Loucy (cell line): Measurements from ENCODE around the gene VDAC1.

Experiments
- H2AFZ ChIP-seq: fragments of 200-600 bp; sonication (generic); 2 replicates; pipeline ENCODE4 v1.6.0; 2016; ENCODE audit warnings: antibody characterized with exemption, mild to moderate bottlenecking, low read length, moderate library complexity
- H3F3A ChIP-seq: fragments of 200-600 bp; 2 replicates; pipeline ENCODE4 v1.6.0; 2016; ENCODE audit warnings: antibody characterized with exemption, low read depth, mild to moderate bottlenecking
- H3K27me3 ChIP-seq: fragments of 200-600 bp; sonication (generic); 2 replicates; pipeline ENCODE4 v1.6.1; 2014; ENCODE audit warnings: low read length, mild to moderate bottlenecking; ENCODE audit not compliant: insufficient read depth, poor library complexity, severe bottlenecking
- H3K36me3 ChIP-seq: fragments of 200-600 bp; sonication (generic); 2 replicates; pipeline ENCODE4 v1.6.1; 2016; ENCODE audit warnings: low read length; ENCODE audit not compliant: insufficient read depth
- H3K4me1 ChIP-seq: fragments of 200-600 bp; sonication (generic); 2 replicates; pipeline ENCODE4 v1.5.1; 2014; ENCODE audit warnings: low read length, mild to moderate bottlenecking; ENCODE audit not compliant: insufficient read depth, poor library complexity, severe bottlenecking
- H3K4me2 ChIP-seq: fragments of 200-600 bp; sonication (generic); 2 replicates; pipeline ENCODE4 v1.6.0; 2014; ENCODE audit warnings: antibody characterized with exemption, low read length, low read depth, mild to moderate bottlenecking; ENCODE audit not compliant: poor library complexity, severe bottlenecking
- H3K4me3 ChIP-seq: fragments of 200-600 bp; sonication (generic); 2 replicates; pipeline ENCODE4 v1.5.1; 2014; ENCODE audit warnings: low read length, mild to moderate bottlenecking, mixed read lengths; ENCODE audit not compliant: poor library complexity, severe bottlenecking
- H3K79me2 ChIP-seq: fragments of 200-600 bp; sonication (generic); 2 replicates; pipeline ENCODE4 v1.6.1; 2014; ENCODE audit warnings: low read length; ENCODE audit not compliant: insufficient read depth
- H3K9ac ChIP-seq: fragments of 200-600 bp; sonication (generic); 2 replicates; pipeline ENCODE4 v1.6.0; 2014; ENCODE audit warnings: mild to moderate bottlenecking, low read depth, low read length, moderate library complexity; ENCODE audit not compliant: poor library complexity, severe bottlenecking
- H3K9me2 ChIP-seq: fragments of 200-600 bp; sonication (generic); replicated peaks from 2 replicates; pipeline ENCODE4 v1.6.1; 2016; ENCODE audit warnings: low read depth, low read length, mixed read lengths
- H3K9me3 ChIP-seq: fragments of 200-600 bp; sonication (generic); 2 replicates; pipeline ENCODE4 v1.6.1; 2014; ENCODE audit warnings: mild to moderate bottlenecking, antibody characterized with exemption, low read length, low read depth; ENCODE audit not compliant: insufficient read depth
- H4K20me1 ChIP-seq: fragments of 200-600 bp; sonication (generic); 2 replicates; pipeline ENCODE4 v1.6.0; 2014; ENCODE audit warnings: antibody characterized with exemption, low read length, mild to moderate bottlenecking; ENCODE audit not compliant: insufficient read depth, poor library complexity, severe bottlenecking
- CTCF ChIP-seq: fragments of 200-600 bp; sonication (generic); conservative IDR thresholded peaks from 2 replicates; pipeline ENCODE4 v1.5.1; 2014; ENCODE audit warnings: mild to moderate bottlenecking, antibody characterized with exemption, low read length
- EZH2phosphoT487 ChIP-seq: fragments of 200-600 bp; IDR thresholded peaks from 2 replicates; pipeline ENCODE4 v1.6.1; 2018; ENCODE audit warnings: antibody characterized with exemption, mild to moderate bottlenecking, moderate library complexity, borderline replicate concordance

VDAC1 gene

GRCh38 chr5:133943475-133943817 lies 61.3 kb downstream of the VDAC1 start:
- Histone ChIP-seq H4K20me1 (no peaks in the 10 kb centered on the region), H3K4me2 (no peak overlapping the region), H3K4me1 (no peaks in the 10 kb centered on the region), H3K79me2 (no peaks in the 10 kb centered on the region), H3K4me3 (no peak overlapping the region), H3K9me2 (no peaks in the 10 kb centered on the region), H3F3A (no peaks in the 10 kb centered on the region), H3K27me3 (no peaks in the 10 kb centered on the region), H3K36me3 (no peaks in the 10 kb centered on the region), H3K9me3 (no peaks in the 10 kb centered on the region), H3K9ac (no peak overlapping the region), H2AFZ (no peak overlapping the region)
- TF ChIP-seq EZH2phosphoT487 (no peak), CTCF (no peak)

GRCh38 chr5:133942614-133943474 lies 61.9 kb downstream of the VDAC1 start:
- no peaks in the 10 kb centered on the region for H3K79me2 ChIP-seq
- H4K20me1 ChIP-seq = no peaks in the 10 kb centered on the region
- H3K9me3 ChIP-seq = no peaks in the 10 kb centered on the region
- no peak overlapping the region for H3K9ac ChIP-seq
- H3K4me3 ChIP-seq = no peak overlapping the region
- TF ChIP-seq CTCF (no peak), EZH2phosphoT487 (no peak)
- H3K4me1 ChIP-seq = no peaks in the 10 kb centered on the region
- no peak overlapping the region for H2AFZ ChIP-seq
- H3K27me3 ChIP-seq = no peaks in the 10 kb centered on the region
- no peaks in the 10 kb centered on the region for H3K9me2 ChIP-seq
- H3F3A ChIP-seq = no peaks in the 10 kb centered on the region
- no peak overlapping the region for H3K4me2 ChIP-seq
- H3K36me3 ChIP-seq = no peaks in the 10 kb centered on the region

- no peaks in the 10 kb centered on the region for H3K9me2 ChIP-seq
- H3K9ac ChIP-seq = no peak overlapping the region
- no peaks in the 10 kb centered on the region for H3K79me2 ChIP-seq
- no peak overlapping the region for H3K4me3 ChIP-seq
- no peak overlapping the region for H3K4me2 ChIP-seq
- H3F3A ChIP-seq = no peaks in the 10 kb centered on the region
- H4K20me1 ChIP-seq = no peaks in the 10 kb centered on the region
- TF ChIP-seq EZH2phosphoT487 (no peak), CTCF (no peak)
- H3K9me3 ChIP-seq = no peaks in the 10 kb centered on the region
- H3K27me3 ChIP-seq = no peaks in the 10 kb centered on the region
- H3K4me1 ChIP-seq = no peaks in the 10 kb centered on the region
- H3K36me3 ChIP-seq = no peaks in the 10 kb centered on the region
- H2AFZ ChIP-seq = no peak overlapping the region
Observed at GRCh38 chr5:133941456-133942196, 63.1 kb downstream of the VDAC1 start.
